Upper lobe of left lung (tissue), 4 donors: Measurements from ENCODE around the gene ZWILCH.

Experiments used
- CTCF ChIP-seq, 6 experiments: fragments of 450-650 bp in 4 of 6; fragments of 200-600 bp in 2 of 6; sonication (generic) in 2 of 6; IDR thresholded peaks; one replicate each; pipeline ENCODE4 v1.5.1; 2016 to 2019; ENCODE audit warnings: antibody characterized with exemption in 6 of 6
- POLR2A ChIP-seq, 4 donors: fragments of 450-650 bp; IDR thresholded peaks; one replicate each; pipeline ENCODE4 v1.5.1; 2016 to 2017; ENCODE audit warnings: antibody characterized with exemption in 4 of 4, mild to moderate bottlenecking in 2 of 4

GRCh38 chr15:66581972-66582537, 76.9 kb downstream of the ZWILCH start:
- TF ChIP-seq CTCF (IDR thresholded peaks at IDR 0.05) (no peak), POLR2A (IDR thresholded peaks at IDR 0.05) (no peak)
